ENCODE measurements around the gene OBP2A.

OBP2A gene

DNA sequence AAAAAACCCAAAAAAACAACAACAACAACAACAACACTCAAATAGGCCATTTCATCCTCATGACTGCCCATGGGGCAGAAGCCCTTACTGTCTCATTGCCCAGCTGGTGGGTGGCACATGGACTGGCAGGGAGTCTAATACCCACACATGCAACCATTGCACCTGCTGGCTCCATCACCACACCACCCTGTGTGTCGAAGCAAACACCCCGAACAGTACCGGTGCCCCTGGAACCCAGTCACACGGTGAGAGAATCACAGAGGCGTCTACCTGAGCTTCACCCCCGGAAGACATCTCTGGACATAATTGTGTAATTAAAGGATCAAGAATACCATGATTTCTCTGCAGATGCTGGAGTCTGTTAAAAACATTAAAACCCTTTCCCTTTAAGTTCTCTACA is 22.1 kb downstream of the OBP2A start:
- Histone ChIP-seq H3K4me3 (ENCODE audit: low read depth, low read length, poor library complexity, severe bottlenecking) (no peak overlapping the region), H3K79me2 (ENCODE audit: insufficient read depth, low read length) (no peaks in the 10 kb centered on the region), H3K9ac (ENCODE audit: low read length) (no peak overlapping the region), H3K36me3 (ENCODE audit: insufficient read depth, low read length) (no peaks in the 10 kb centered on the region), H3K4me1 (ENCODE audit: insufficient read depth, low read length, severe bottlenecking) (no peaks in the 10 kb centered on the region), H3K4me2 (ENCODE audit: low read length) (no peak overlapping the region), H3K27ac (ENCODE audit: low read depth, low read length, poor library complexity, severe bottlenecking) (no peak overlapping the region), H3F3A (ENCODE audit: insufficient read depth, low read length) (no peaks in the 10 kb centered on the region), H3K9me2 (ENCODE audit: low read depth, low read length) (no peaks in the 10 kb centered on the region), H3K9me3 (ENCODE audit: low read length) (no peaks in the 10 kb centered on the region), H4K20me1 (ENCODE audit: insufficient read depth, low read length) (no peaks in the 10 kb centered on the region), H2AFZ (ENCODE audit: low read length) (no peak overlapping the region), H3K27me3 (ENCODE audit: insufficient read depth, low read length) (peaks cover 6% of the 10 kb centered on the region; the same call in 1 of the 2 replicates)
- TF ChIP-seq, protein P1, sequence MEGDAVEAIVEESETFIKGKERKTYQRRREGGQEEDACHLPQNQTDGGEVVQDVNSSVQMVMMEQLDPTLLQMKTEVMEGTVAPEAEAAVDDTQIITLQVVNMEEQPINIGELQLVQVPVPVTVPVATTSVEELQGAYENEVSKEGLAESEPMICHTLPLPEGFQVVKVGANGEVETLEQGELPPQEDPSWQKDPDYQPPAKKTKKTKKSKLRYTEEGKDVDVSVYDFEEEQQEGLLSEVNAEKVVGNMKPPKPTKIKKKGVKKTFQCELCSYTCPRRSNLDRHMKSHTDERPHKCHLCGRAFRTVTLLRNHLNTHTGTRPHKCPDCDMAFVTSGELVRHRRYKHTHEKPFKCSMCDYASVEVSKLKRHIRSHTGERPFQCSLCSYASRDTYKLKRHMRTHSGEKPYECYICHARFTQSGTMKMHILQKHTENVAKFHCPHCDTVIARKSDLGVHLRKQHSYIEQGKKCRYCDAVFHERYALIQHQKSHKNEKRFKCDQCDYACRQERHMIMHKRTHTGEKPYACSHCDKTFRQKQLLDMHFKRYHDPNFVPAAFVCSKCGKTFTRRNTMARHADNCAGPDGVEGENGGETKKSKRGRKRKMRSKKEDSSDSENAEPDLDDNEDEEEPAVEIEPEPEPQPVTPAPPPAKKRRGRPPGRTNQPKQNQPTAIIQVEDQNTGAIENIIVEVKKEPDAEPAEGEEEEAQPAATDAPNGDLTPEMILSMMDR (IDR thresholded peaks at IDR 0.05; ENCODE audit: low read length), result no peak
- TF ChIP-seq EZH2 (IDR thresholded peaks at IDR 0.05; ENCODE audit: borderline replicate concordance, low read length), result no peak

DNA sequence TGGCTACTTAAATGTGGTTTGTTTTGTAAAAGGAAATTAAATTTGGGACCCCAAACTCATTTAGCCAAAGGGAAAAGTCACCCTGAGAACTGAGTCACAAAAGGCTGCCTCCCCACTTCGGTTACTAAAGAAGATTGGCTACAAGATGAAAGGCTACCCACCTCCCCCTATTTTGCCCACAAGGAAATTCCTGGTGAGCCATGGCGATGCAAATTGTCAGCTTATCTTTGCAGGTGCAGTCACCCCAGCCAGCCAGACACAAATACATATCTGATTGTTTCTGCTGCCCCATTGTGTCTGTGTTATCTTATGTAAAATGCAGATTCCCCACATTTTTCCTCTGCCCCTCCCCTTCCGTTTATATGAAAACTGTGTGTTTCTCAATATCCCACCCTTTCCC is 24.5 kb downstream of the OBP2A start:
- no peaks in the 10 kb centered on the region for H3F3A ChIP-seq (ENCODE audit: insufficient read depth, low read length)
- no peaks in the 10 kb centered on the region for H3K9me3 ChIP-seq (ENCODE audit: low read length)
- H3K4me1 ChIP-seq (ENCODE audit: insufficient read depth, low read length, severe bottlenecking), result no peaks in the 10 kb centered on the region
- H3K36me3 ChIP-seq (ENCODE audit: insufficient read depth, low read length), result no peaks in the 10 kb centered on the region
- no peaks in the 10 kb centered on the region for H3K9me2 ChIP-seq (ENCODE audit: low read depth, low read length)
- no peak overlapping the region for H3K4me3 ChIP-seq (ENCODE audit: low read depth, low read length, poor library complexity, severe bottlenecking)
- no peak overlapping the region for H3K4me2 ChIP-seq (ENCODE audit: low read length)
- no peak overlapping the region for H2AFZ ChIP-seq (ENCODE audit: low read length)
- TF ChIP-seq EZH2 (IDR thresholded peaks at IDR 0.05; ENCODE audit: borderline replicate concordance, low read length), result no peak
- TF ChIP-seq, protein P1 (IDR thresholded peaks at IDR 0.05; ENCODE audit: low read length), result no peak
- H3K9ac ChIP-seq (ENCODE audit: low read length), result no peak overlapping the region
- peaks cover 10% of the 10 kb centered on the region; the same call in 1 of the 2 replicates for H3K27me3 ChIP-seq (ENCODE audit: insufficient read depth, low read length)
- H4K20me1 ChIP-seq (ENCODE audit: insufficient read depth, low read length), result no peaks in the 10 kb centered on the region
- no peak overlapping the region for H3K27ac ChIP-seq (ENCODE audit: low read depth, low read length, poor library complexity, severe bottlenecking)
- H3K79me2 ChIP-seq (ENCODE audit: insufficient read depth, low read length), result no peaks in the 10 kb centered on the region

DNA sequence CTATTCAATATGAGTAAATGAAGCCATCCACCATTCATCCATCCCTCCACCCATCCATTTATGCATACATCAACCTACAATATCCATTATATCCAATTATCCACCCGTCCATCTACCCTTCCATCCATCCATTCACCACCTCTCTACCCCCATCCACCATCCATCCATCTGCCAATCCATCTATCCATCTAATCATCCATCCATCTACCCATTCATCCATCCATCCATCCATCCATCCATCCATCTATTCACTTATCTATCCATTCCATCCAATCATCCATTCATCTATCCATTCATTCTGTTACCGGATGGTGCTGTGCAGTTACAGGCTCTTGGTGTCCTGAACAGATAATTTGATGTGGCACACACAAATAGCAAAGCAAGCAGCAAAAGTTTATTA is 26.3 kb downstream of the OBP2A start:
- Histone ChIP-seq H3K27me3 (ENCODE audit: insufficient read depth, low read length) (peaks cover 14% of the 10 kb centered on the region; the same call in 1 of the 2 replicates), H3K4me2 (ENCODE audit: low read length) (no peak overlapping the region), H3K27ac (ENCODE audit: low read depth, low read length, poor library complexity, severe bottlenecking) (no peak overlapping the region), H3K9ac (ENCODE audit: low read length) (no peak overlapping the region), H3F3A (ENCODE audit: insufficient read depth, low read length) (no peaks in the 10 kb centered on the region), H3K4me3 (ENCODE audit: low read depth, low read length, poor library complexity, severe bottlenecking) (no peak overlapping the region), H2AFZ (ENCODE audit: low read length) (no peak overlapping the region), H3K4me1 (ENCODE audit: insufficient read depth, low read length, severe bottlenecking) (no peaks in the 10 kb centered on the region), H3K79me2 (ENCODE audit: insufficient read depth, low read length) (no peaks in the 10 kb centered on the region), H3K36me3 (ENCODE audit: insufficient read depth, low read length) (no peaks in the 10 kb centered on the region), H3K9me2 (ENCODE audit: low read depth, low read length) (no peaks in the 10 kb centered on the region), H3K9me3 (ENCODE audit: low read length) (no peaks in the 10 kb centered on the region), H4K20me1 (ENCODE audit: insufficient read depth, low read length) (no peaks in the 10 kb centered on the region)
- TF ChIP-seq, protein P1 (IDR thresholded peaks at IDR 0.05; ENCODE audit: low read length), result no peak
- TF ChIP-seq EZH2 (IDR thresholded peaks at IDR 0.05; ENCODE audit: borderline replicate concordance, low read length), result no peak

All from OCI-LY1 (cell line).